GM10248 (cell line): ENCODE results near the gene MTHFS.

Experiments used
- CTCF ChIA-PET: fragments of 300-600 bp; sonication (Branson Sonifier 250); formaldehyde crosslinking; extraction: SDS; loops from one replicate; lab custom pipeline; 2021; ENCODE audit warnings: antibody characterized with exemption; lab: Yijun Ruan, JAX
- POLR2A ChIA-PET: fragments of 350-650 bp; sonication (Branson Sonifier 250); formaldehyde crosslinking; extraction: SDS; loops from one replicate; lab custom pipeline; 2020; ENCODE audit warnings: antibody characterized with exemption; lab: Yijun Ruan, JAX
- DNase-seq: peaks from one replicate; pipeline ENCODE4 v3.0.0; 2012; ENCODE audit errors: extremely low spot score
- CTCF ChIP-seq: IDR thresholded peaks from 2 replicates; pipeline ENCODE4 v1.5.1; 2012; ENCODE audit warnings: mild to moderate bottlenecking, low read depth; ENCODE audit errors: extremely low read depth, missing control alignments, control extremely low read depth

The MTHFS gene

GRCh38 chr15:79828447-79828846 is 68.4 kb downstream of the MTHFS start:
- no peak for TF ChIP-seq CTCF
- CTCF ChIA-PET = no interaction called here
- no peak for DNase-seq
- POLR2A ChIA-PET = no interaction called here

DNA sequence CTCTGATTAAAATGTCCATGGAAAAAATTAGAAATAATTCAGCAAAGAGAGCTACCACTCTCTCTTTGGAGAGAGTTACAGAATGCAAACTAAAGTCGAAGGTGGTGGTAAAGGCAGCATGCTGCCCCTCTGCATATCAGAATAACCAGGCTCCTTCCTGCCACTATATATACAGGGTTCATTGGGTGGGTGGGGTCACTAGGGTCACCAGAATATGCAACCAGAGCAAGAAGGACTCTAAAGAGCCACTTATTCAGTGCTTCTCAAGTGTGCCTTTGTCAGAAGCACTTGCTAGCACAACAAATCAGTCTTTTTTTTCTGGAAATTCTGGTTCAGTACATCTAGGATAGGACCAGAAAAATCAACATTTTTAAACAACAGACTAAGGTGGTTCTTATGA is 70.0 kb downstream of the MTHFS start:
- no peak for TF ChIP-seq CTCF
- CTCF ChIA-PET = interaction anchor here (0.9 to 1.5 kb wide), 2 partner anchors 27 to 166 kb away, joined by 3 to 4 read pairs; no protein-coding TSS in a partner anchor

DNA sequence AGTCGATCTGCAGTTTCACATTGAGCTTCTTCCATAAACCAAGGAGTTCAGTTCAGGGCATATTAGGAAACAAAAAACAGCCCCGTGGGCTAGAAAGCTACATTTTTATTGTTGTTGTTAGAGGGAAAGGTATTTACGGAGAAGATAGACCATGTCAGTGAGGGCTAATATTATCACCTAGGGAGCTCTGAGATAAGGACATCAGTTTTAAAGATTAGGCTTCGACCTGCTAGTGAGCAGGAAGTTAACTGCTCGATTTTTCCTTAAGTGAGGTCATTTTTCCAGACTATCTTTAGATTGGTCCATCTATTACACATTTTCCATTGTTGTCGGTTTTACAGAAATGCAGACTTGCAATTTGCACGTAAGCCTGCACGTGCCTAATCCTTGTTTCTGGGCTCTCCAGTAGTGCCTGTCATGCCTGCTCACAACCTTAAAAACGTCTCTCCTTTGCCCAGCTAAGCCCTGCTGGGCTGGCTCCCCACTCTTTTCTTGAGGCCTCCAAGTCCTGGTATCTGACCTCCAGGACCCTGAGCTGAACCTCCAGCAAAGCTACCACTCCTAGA is 72.6 kb downstream of the MTHFS start:
- DNase-seq = no peak
- ChIA-PET CTCF (interaction anchor here (1.0 kb wide), 1 partner anchor 20 kb away, joined by 3 read pairs; no protein-coding TSS in a partner anchor), POLR2A (no interaction called here)
- TF ChIP-seq CTCF = no peak

More for the DNA sequence above, 70.0 kb downstream of the MTHFS start:
- POLR2A ChIA-PET = no interaction called here
- DNase-seq = no peak

- ChIA-PET POLR2A (no interaction called here), CTCF (no interaction called here)
- no peak for DNase-seq
- no peak for TF ChIP-seq CTCF
Measured at GRCh38 chr15:79820820-79821219, 76.0 kb downstream of the MTHFS start.

GRCh38 chr15:79820176-79820575 is 76.6 kb downstream of the MTHFS start:
- no peak for DNase-seq
- TF ChIP-seq CTCF = no peak
- ChIA-PET CTCF (no interaction called here), POLR2A (no interaction called here)

DNA sequence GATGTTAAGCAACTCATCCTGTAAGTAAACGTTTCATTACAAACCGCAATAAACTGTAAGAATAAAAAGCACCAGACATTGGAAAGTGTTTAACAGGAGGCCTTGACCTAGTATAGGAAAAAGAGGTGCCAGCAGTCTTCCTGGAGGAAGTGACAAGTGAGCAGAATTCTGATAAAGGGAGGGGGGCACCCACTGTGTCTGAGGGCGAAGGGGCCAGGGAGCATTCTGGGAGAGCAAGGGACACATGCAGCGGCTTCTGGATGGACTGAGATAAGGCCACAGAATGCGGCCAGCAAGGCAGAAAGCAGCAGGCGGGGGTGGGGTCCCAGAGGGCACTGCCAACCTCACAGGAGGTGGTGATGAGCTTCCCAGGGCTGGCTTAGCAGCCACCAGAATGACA is 80.2 kb downstream of the MTHFS start:
- ChIA-PET CTCF (no interaction called here), POLR2A (no interaction called here)
- DNase-seq = no peak
- TF ChIP-seq CTCF = no peak
